Lower leg skin (tissue), 3 donors: ENCODE data around the gene SLC47A2.

Experiments used
- POLR2A ChIP-seq, 2 donors: fragments of 450-650 bp; IDR thresholded peaks; one replicate each; pipeline ENCODE4 v1.6.1; 2016 to 2017; ENCODE audit warnings: antibody characterized with exemption in 2 of 2, mild to moderate bottlenecking in 1 of 2, moderate library complexity in 1 of 2
- TF ChIP-seq, protein P1 (sequence below), 3 donors: fragments of 450-650 bp; IDR thresholded peaks; one replicate each; pipeline ENCODE4 v1.5.1; 2016; ENCODE audit warnings: antibody characterized with exemption in 3 of 3, mild to moderate bottlenecking in 3 of 3, moderate library complexity in 2 of 3

DNA sequence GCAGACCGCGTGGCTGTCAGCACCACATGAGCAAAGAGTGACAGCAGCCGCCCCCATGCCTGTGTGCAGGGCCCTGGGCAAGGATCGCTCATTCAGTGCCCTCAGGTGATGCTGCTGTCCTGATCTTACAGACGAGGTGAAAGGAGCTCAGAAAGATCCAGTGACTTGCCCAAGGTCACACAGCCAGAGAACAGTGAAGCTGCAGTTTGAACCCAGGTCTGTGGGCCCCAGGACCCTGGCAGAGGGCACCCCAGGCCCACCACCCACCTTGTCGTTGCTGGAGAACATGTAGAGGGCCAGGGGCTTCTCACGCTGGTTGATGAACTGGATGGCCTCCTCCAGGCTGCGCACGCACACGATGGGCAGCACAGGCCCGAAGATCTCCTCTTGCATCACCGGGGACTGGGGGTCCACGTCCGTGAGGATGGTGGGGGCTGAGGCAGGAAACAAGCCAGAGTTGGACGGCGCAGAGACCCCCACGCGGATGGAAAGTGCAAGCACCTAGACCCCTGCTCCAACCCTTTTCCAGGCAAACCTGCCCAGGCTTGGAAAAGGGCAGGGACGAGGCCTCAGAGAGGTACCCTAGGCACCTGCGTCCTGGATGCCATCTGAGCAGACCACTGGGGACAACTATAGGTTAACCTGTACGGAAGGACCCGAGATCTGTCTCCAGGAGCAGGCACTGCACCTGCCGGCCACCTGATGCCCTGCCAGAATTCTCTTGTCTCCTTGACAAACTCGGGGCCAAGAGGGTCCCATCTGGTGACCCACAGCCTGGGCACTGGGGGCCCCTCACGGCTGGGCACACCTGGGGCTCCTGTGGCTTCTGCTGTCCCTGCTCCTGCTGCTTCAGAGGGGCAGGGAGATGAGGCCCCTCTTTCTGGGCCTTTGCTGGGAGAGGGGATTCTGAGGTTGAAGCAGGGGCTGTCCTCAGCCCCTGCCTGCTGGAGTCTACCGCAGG is 23.1 kb upstream of the SLC47A2 start:
- TF ChIP-seq, protein P1, sequence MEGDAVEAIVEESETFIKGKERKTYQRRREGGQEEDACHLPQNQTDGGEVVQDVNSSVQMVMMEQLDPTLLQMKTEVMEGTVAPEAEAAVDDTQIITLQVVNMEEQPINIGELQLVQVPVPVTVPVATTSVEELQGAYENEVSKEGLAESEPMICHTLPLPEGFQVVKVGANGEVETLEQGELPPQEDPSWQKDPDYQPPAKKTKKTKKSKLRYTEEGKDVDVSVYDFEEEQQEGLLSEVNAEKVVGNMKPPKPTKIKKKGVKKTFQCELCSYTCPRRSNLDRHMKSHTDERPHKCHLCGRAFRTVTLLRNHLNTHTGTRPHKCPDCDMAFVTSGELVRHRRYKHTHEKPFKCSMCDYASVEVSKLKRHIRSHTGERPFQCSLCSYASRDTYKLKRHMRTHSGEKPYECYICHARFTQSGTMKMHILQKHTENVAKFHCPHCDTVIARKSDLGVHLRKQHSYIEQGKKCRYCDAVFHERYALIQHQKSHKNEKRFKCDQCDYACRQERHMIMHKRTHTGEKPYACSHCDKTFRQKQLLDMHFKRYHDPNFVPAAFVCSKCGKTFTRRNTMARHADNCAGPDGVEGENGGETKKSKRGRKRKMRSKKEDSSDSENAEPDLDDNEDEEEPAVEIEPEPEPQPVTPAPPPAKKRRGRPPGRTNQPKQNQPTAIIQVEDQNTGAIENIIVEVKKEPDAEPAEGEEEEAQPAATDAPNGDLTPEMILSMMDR (IDR thresholded peaks at IDR 0.05) = no peak
- no peak for TF ChIP-seq POLR2A (IDR thresholded peaks at IDR 0.05)
